GM21576 (cell line): Measurements from ENCODE around the gene MYH9.
"Not testable (repeated sequence)": the region's sequence is repeated elsewhere in the genome, so short reads cannot be mapped to it uniquely, and the experiment has no call there.

ENCODE experiments used
- ATAC-seq: cut with Tn5 transposase; IDR thresholded peaks from one replicate; pipeline ENCODE4 v1.9.1; 2021; ENCODE audit warnings: mild to moderate bottlenecking, moderate library complexity; ENCODE audit not compliant: unreplicated experiment

Gene MYH9

DNA sequence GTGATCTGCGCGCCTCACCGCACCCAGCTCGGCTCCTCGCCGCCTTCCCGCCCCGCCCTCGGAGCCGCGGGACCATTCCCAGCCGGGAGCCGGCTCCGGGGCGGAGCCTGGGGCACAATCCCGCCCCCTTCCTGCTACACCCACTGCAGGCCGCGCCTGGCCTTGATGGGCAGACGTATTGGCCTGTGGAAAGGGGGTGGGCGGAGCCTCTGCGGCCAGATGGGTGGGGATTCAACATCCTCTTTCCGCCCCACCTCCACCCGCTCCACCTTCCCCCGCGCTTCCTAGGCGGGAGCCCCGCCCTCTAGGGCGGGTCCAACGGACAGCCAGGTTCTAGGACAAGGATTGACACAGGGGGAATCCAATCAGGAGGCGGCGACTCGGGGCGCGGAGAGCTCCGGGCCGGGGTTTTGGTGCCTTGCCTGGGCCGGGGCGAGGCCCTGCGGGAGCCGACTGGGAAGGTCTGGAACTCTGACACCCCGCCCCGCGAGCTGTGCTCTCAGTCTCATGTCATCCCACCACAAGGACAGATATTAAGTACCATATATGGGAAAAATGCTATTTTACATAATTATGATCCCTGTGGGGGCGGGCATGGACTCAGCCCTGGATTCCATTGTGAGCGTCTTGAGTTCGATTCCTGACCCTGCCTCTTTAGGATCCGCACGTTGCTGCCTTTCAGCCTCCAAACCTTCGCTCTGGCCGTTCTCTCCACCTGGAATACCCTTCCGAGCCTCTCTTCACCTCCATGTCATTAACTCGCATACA is at the start of gene MYH9:
Gene MYH9 (minus strand): TSS at position 9 of the 768 bp plus-strand sequence. CDS start 38,731 bp downstream, outside the sequence.
- peak; percentile 71 for ATAC-seq

DNA sequence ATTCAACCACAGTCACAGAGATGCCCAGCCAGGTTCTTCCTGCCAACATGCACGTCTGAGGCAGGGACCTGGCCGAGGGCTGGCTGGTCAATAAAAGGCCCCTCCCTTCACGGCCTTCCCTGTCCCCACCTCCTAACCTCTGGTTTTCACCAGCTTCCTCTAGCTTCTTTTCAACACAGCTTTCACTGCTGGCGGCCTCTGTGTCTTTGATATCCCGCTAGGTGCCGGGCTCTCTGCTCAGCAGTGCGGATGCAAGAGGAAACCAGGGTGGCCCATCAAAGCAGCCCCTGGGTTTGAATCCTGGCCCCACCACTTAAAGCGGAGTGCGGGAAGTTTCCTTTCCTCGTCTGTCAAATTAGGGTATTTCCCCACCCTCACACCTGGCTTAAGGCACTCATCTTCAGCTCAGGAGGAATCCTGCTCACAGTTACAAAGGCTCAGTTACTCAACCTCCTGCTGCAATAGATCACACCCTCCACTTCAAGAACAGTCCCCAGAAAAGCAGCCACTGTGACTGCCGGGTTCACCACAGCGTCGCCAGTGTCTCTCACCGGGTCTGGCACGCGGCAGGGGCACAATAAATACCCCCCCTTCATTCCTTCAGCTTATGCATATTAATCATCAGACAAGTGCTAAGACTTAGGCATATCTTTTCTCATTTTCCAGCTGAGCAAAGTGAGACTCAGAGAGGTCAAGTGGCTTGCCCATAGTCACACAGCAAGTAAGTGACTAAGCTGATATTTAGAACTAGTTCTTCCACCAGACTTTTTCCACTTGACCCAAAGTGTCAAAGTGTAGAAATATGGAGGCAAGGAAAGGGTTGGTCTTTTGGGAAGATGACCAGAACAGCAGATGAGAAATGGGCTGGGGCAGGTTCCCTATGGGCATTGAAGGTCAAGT is 48.0 kb upstream of the MYH9 start:
- ATAC-seq, result no peak

DNA sequence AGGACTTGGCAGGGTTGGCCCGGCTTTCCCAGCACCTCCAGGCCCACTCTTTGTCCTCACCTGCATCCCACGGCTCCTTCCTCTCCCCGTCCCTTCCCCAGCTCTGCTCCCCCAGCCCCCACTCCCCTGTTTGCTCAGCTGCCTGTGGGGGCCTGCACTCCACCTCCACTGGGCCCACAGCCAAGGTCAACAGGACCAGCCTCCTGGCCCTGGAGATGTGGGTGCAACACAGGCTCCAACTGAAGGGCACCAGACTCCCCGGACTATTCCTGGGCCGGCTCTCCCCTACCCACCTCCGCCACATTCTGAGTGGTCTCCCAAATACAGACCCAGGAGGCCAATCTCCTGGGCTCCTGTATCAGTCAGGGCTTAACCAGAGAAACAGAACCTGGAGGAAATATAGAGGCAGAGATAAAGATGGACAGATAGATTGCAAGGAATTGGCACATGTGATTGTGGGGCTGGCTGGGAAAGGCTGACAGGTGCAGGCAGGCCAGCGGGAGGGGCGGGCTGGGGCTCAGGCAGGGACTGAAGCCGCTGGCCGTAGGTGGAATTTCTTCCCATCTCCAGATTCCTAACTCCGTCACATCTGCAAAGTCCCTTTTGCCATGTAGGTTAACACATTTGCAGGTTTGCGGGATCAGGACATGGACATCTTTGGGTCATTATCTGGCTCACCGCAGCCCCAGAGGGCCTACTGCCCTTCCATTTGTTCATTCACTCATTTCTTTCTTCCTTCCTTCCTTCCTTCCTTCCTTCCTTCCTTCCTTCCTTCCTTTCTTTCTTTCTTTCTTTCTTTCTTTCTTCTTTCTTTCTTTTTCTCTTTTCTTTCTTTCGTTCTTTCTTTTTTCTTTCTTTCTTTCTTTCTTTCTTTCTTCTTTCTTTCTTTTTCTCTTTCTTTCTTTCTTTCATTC is 45.8 kb upstream of the MYH9 start:
- no peak for ATAC-seq

DNA sequence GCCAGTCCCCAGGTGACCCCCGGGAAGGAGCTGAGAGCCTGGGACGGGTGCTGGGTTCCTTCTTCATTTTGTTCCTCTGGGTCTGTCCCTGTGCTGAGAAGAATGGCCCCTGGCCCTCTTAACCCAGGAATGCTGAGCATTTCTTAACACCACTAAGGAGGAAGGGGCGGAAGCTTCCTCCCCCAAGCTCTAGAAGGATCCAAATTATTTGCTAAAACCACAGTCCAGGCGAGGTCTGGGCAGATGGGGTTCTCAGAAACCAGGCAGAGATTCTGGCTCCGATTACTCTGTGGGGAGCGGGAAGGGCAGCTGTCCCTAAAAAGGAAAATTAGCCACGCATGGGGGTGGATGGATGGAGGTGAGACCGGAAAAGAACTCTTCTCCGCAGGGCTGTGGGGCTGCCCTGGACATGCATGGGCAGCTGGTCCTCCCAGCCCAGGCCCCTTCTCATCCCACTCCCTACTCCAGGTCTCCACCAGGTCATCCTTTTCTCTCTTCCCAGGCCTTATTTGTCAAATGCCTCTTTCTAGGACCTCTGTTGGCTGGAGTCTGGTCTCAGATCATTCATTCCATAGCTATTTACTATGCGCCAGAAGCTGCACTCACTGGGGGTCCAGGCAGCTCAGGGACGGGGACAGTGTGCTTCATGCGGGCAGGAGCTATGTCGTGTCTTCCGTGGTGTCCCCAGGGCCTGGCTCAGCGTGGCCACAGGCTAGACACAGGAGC is 45.0 kb upstream of the MYH9 start:
- no peak for ATAC-seq

DNA sequence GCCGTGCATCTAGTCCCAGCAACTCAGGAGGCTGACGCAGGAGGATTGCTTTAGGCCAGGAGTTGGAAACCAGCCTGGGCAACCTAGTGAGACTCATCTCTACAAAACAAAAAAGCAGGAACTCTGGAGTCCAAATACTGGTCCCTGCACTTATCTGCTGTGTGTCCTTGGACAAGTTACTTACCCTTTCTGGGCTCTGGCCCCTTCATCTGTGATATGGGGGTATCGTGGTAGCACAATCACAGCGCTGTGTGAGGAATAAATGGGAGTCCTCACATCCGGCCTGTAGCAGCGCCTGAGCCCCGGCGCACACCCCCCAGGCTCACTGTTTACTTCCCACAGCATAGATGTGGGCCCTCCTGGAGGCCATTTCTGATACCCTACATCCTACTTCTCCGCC is 44.2 kb upstream of the MYH9 start:
- ATAC-seq, result no peak

DNA sequence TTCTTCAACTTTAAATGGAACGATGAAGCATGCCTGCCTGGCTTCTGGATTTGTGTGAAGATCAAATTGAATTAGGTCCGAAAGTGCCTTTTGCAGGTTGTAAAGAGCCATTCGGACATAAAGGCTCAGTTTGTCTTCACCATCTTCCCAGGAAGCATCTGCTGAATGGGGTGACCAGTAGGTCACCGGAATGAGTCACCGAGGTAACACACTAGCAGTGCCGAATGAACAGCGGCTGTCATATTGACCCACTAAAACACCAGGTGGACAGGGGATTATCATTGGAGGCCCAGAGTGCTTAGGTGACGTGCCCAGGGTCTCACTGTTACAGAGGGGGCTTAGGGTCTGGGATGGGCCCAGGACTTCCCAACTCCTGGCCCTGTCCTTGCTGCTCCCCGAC is 43.1 kb upstream of the MYH9 start:
- no peak for ATAC-seq

DNA sequence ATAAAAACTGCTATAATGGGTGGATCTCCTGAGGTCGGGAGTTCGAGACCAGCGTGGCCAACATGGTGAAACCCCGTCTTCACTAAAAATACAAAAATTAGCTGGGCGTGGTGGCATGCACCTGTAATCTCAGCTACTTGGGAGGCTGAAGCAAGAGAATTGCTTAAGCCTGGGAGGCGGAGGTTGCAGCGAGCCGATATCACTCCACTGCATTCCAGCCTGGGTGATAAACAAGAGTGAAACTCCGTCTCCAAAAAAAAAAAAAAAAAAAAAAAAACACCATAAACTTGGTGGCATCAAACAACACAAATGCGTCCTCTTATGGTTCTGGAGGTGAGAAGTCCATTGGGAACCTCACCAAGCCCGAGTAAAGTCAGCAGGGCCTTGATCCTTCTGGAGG is 40.2 kb upstream of the MYH9 start:
- ATAC-seq, result not testable (repeated sequence)

DNA sequence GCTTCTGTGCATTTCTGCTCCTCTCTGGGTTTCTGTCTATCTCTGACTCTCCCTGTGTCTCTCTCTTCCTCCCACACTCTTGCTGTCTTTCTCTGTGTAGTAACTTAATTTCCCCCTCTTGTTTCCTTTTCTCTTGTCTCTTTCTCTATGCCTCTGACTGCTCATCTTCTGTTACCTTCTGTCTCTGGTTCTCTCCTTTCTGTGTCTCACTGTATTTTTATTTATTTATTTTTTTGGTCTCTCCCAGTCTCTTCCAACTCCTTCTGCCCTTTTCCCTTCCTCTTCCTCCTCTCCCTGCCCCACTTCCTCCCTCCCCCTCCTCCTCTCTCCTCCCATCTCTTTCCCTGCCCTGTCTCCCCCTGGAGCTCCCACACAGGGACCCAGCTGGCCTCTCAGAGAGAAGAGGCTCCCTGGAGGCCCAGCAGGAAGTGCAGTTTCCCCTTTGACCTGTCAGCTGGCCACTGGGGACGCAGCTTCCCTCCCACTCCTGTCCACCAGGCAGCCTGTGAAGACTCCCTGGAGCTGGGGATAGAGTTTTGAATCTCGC is 38.3 kb upstream of the MYH9 start:
- no peak for ATAC-seq

DNA sequence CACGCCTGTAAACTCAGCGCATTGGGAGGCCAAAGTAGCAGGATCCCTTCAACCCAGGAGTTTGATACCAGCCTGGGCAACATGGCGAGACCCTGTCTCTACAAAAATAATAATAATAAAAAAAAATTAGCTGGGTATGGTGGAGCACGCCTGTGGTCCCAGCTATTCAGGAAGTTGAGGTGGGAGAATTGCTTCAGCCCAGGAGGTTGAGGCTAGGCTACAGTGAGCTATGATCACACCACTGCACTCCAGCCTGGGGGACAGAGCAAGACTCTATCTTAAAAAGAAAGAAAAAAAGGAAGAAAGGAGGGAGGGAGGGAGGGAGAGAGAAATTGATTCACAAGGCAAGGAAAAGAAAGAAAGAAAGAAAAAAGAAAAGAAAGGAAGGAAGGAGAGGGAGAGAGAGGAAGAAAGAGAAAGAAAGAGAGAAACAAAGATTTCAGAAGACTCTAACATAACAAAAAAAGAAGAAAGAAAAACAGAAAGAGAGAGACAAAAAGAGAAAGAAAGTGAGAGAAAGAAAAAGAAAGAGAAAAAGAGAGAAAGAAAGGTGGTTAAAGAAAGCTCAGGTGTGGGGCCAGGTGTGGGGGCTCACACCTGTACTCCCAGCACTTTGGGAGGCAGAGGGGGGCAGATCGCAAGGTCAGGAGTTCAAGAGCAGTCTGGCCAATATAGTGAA is 37.3 kb upstream of the MYH9 start:
- ATAC-seq, result no peak

DNA sequence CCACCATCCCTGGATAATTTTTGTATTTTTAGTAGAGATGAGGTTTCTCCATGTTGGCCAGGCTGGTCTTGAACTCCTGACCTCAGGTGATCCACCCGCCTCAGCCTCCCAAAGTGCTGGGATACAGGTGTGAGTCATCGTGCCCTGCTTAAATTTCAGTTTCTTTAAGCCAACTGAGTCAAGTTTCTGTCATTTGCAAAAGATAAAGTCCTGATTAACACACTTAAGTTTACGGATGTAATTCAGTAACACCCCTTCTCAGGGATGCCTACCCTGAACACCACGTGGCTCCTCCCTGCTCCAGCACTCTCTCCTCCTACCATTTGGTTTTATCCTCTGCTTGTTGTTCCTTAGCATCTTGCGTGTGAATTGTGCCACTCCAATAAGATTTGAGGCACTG is 36.7 kb upstream of the MYH9 start:
- not testable (repeated sequence) for ATAC-seq

DNA sequence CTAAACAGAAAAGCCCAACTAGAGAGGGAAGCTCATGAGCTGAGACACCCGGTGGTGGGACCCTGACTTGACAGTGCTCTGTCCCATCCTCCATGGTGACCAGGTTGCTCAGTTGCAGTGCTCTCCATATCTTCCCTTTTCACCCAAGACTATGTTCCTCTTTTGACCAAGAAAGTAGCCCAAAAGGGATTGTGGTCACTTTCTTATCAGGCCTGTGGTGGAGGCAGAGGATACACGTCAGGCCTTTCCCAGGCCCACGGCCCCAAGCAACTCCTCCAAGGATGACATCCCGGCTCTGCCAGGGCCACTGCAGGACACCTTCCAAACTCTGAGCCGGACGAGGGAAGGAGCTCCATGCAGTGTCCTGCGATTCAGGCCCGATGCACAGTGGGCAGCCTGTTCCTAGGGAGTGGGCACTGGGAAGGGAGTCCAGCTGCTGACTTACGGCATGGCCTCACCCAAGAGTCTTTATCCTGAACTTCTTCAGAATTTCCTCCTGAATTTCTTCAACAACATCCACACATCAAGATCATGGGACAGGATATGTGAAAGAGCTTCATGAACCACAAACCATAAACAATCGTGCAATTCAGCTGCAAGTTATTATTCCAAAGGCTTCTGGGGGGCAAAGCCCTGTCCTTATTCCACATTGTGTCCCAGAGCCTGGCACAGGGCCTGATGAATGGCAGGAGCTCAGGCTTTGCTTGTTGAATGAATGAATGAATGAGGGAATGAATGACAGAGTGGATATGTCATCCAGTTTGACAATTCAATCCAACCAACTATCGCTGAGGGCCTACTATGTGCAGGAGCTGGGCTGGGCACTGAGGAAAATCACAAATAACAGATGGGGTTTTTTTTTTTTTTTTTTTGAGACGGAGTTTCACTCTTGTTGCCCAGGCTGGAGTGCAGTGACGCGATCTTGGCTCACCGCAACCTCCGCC is 36.0 kb upstream of the MYH9 start:
- no peak for ATAC-seq

DNA sequence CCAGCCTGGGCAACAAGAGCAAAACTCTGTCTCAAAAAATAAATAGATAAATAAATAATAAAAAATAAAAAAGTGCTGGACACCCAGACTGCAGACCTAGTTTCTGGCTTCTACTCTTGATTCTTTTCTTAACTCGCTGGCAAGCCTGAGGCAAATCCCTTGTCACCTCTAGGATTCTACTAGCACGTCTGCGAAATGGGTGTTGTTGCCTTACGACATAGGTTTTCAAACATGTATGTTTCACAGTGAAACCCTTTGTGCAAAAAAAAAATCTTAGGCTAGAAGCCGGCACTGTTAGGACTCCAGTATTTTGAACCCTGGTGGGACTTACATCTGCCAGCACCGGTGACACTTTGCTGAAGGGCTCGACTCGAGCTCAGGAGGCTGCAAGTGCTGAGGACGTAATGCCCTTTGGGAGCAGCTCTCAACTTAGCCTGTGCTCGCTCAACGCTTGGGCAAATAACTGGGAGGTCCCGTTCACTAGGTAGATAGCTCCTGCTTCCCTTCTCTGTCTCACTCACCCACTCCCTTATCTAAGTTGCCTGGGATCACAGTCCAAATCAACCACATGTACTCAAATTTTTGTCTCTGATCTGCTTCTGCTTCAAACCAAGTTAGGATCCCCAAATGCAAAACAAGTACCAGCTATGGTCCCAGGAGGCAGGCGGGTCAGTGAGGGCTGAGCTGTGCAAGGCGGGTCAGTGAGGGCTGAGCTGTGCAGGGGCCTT is 34.7 kb upstream of the MYH9 start:
- no peak for ATAC-seq

DNA sequence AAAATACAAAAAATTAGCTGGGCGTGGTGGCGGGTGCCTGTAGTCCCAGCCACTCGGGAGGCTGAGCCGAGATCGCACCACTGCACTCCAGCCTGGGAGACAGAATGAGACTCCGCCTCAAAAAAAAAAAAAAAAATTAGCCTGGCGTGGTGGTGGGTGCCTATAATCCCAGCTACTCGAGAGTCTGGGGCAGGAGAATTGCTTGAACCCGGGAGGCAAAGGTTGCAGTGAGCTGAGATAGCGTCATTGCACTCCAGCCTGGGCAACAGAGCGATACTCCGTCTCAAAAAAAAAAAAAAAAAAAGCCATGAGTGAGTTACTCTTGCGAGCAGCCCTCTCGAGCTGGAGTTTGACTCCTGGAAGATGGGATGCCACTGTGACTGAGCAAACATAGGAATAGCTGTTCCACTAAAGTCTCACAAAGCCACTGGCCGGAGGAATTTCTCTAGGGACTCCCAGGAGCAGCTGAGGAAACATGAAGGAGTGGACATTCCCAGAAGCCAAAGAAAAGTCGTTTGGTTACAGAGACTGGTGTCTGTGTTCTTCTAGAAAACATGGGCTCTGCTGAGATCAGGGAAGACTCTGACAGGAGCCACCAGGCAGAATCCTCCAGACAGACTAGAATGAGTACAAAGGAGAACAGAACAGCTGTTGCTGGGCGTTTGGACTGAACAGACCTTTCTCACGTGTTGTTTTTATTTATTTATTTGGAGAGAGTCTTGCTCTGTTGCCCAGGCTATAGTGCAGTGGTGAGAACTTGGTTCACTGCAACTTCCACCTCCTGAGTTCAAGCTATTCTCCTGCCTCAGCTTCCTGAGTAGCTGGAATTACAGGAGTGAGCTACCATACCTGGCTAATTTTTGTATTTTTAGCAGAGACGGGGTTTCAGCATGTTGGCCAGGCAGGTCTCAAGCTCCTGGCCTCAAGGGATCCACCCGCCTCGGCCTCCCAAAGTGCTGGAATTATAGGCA is 32.4 kb upstream of the MYH9 start:
- no peak for ATAC-seq

DNA sequence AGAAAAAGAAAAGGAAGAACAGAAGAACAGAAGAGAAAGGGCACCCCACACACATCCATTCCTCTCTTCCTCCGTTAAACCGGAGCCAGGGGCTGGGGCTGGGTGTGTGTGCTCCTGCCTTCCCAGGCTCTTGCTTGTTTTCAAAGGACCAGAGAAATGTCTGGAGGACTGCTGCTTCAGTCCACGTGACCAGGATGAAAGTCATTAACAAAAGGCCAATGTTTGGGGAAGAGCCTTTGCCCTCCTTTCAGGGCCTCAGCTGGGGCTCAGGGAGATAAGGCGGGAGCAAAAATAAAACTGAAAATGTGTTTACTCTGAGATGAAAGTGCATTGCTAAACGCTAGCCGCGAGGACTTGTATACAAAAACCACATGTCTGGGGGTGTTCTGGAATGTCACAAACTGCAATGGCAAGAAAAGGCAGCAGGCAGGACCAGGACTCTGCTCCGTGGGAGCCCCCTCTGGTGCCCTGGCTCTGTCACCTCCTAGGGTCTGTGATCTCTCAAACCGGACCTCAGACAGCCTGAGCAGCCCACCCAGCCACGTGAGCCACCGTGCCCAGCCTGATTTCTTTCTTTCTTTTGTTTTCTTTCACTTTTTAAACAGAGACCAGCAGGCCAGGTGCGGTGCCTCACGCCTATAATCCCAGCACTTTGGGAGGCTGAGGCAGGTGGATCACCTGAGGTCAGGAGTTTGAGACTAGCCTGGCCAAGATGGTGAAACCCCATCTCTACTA is 31.6 kb upstream of the MYH9 start:
- ATAC-seq, result no peak

DNA sequence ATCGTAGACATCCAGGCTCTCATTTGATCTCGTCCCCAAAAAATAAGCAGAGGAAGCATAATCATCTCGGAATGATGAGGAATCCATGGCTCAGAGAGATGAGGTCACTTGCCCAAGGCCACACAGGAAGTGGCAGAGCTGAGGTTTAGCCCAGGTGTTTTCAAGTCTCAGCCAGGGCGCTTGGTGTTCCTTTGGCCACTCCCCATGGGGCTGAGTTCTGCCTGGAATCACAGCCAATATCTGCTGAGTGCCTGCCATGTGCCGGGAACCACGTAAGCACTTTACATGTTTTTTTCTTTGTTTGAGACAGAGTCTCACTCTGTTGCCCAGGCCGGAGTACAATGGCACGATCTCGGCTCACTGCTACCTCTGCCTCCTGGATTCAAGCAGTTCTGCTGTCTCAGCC is 29.5 kb upstream of the MYH9 start:
- ATAC-seq, result no peak
